Right lobe of liver (tissue), 6 donors: Measurements from ENCODE around the gene ANO4. TPM values are rescaled to one million over a fixed set of nuclear protein-coding genes. Genes with fewer than 3 reads are reported as not detected.

Experiments used
- ATAC-seq, 4 donors: fragments of 200-7000 bp; cut with Tn5 transposase; one replicate each; pipeline ENCODE4 v1.9.1; 2020; ENCODE audit warnings: mild to moderate bottlenecking in 4 of 4, moderate library complexity in 4 of 4
- DNase-seq, 3 donors: peaks; one replicate each; pipeline ENCODE4 v3.0.0-alpha.2; 2020
- H3K27ac ChIP-seq, 3 donors: fragments of 200-600 bp; one replicate each; pipeline ENCODE4 v1.8.0; 2022
- H3K27me3 ChIP-seq, 2 donors: fragments of 200-600 bp; one replicate each; pipeline ENCODE4 v1.8.0; 2022
- H3K36me3 ChIP-seq, 4 donors: fragments of 200-600 bp; sonication (generic) in 1 of 4; one replicate each; pipeline versions ENCODE4 v1.5.1 to v1.8.0; 2017 to 2022; ENCODE audit warnings: control low read depth in 1 of 4
- H3K4me1 ChIP-seq, 4 donors: fragments of 200-600 bp; sonication (generic) in 1 of 4; one replicate each; pipeline versions ENCODE4 v1.5.1 to v1.8.0; 2017 to 2022; ENCODE audit warnings: control low read depth in 1 of 4
- H3K4me3 ChIP-seq, 3 donors: fragments of 200-600 bp; one replicate each; pipeline ENCODE4 v1.8.0; 2022
- H3K9me3 ChIP-seq, 4 donors: fragments of 200-600 bp; sonication (generic) in 1 of 4; one replicate each; pipeline versions ENCODE4 v1.5.1 to v1.8.0; 2017 to 2022; ENCODE audit warnings: control low read depth in 1 of 4
- POLR2A ChIP-seq: fragments of 450-650 bp; IDR thresholded peaks from one replicate; pipeline ENCODE4 v1.6.1; 2017; ENCODE audit warnings: antibody characterized with exemption, mild to moderate bottlenecking
- WGBS: methylation state at CpG from one replicate; pipeline ENCODE4 v1.1.6; 2018; ENCODE audit warnings: low coverage, low lambda C conversion rate; ENCODE audit not compliant: insufficient coverage; ENCODE audit errors: missing lambda C conversion rate; 5-methylcytosine and 5-hydroxymethylcytosine counted together
- intact Hi-C, 2 donors: fragments of 100-400 bp; cut with DNase I; formaldehyde crosslinking; loops; one replicate each; pipeline versions ENCODE4 v1.11.2 to v1.14.1; 2022
- total RNA-seq, 6 experiments: library from RNA; depleted of rRNA in 2 of 6; stranded (reverse); fragments of >200 nt in 2 of 6; fragmentation: NEBNext Ultra II Directional in 3 of 6; extraction: Animal tissue kit (Norgen Biotek cat#: 25700) in 3 of 6; gene quantifications; one replicate each; pipeline versions ENCODE4 v1.1.0 to v1.2.4, GENCODE V29; 2016 to 2023
- TF ChIP-seq, protein P1 (sequence below), 4 donors: fragments of 200-600 bp in 3 of 4; fragments of 450-650 bp in 1 of 4; IDR thresholded peaks; one replicate each; pipeline versions ENCODE4 v1.5.1 to v1.8.0; 2016 to 2022; ENCODE audit warnings: antibody characterized with exemption in 4 of 4, mild to moderate bottlenecking in 2 of 4
- donor health status: DM: no; HTN: yes; CAD: no.
- donor health status: DM: no; HTN: no; CAD: no.
- donor health status: DM: no; HTN: no; CAD: no.
- donor health status: DM: no; HTN: yes; CAD: no.
- donor health status: DM: no; HTN: yes; CAD: no.

Gene ANO4
- total RNA-seq, 6 experiments from 2014 or later, result 0.13 TPM; not detected in 5

- H3K36me3 ChIP-seq, result no peaks in the 10 kb centered on the region
- no peaks in the 10 kb centered on the region for H3K27me3 ChIP-seq
- ATAC-seq (no peak), DNase-seq (no peak)
- no peaks in the 10 kb centered on the region for H3K4me1 ChIP-seq
- TF ChIP-seq POLR2A, result no peak
- TF ChIP-seq, protein P1, sequence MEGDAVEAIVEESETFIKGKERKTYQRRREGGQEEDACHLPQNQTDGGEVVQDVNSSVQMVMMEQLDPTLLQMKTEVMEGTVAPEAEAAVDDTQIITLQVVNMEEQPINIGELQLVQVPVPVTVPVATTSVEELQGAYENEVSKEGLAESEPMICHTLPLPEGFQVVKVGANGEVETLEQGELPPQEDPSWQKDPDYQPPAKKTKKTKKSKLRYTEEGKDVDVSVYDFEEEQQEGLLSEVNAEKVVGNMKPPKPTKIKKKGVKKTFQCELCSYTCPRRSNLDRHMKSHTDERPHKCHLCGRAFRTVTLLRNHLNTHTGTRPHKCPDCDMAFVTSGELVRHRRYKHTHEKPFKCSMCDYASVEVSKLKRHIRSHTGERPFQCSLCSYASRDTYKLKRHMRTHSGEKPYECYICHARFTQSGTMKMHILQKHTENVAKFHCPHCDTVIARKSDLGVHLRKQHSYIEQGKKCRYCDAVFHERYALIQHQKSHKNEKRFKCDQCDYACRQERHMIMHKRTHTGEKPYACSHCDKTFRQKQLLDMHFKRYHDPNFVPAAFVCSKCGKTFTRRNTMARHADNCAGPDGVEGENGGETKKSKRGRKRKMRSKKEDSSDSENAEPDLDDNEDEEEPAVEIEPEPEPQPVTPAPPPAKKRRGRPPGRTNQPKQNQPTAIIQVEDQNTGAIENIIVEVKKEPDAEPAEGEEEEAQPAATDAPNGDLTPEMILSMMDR (IDR thresholded peaks at IDR 0.05), result peak; percentile 22 to 36 (median 26)
- H3K9me3 ChIP-seq, result no peaks in the 10 kb centered on the region
- H3K27ac ChIP-seq, result no peak overlapping the region
- WGBS, result 30% methylated on average over 4 of the region's 4 CpGs
- intact Hi-C loops, result no loop called here
- H3K4me3 ChIP-seq, result no peak overlapping the region
These were observed 33.4 kb downstream of the ANO4 start for GRCh38 chr12:100827901-100828520.

DNA sequence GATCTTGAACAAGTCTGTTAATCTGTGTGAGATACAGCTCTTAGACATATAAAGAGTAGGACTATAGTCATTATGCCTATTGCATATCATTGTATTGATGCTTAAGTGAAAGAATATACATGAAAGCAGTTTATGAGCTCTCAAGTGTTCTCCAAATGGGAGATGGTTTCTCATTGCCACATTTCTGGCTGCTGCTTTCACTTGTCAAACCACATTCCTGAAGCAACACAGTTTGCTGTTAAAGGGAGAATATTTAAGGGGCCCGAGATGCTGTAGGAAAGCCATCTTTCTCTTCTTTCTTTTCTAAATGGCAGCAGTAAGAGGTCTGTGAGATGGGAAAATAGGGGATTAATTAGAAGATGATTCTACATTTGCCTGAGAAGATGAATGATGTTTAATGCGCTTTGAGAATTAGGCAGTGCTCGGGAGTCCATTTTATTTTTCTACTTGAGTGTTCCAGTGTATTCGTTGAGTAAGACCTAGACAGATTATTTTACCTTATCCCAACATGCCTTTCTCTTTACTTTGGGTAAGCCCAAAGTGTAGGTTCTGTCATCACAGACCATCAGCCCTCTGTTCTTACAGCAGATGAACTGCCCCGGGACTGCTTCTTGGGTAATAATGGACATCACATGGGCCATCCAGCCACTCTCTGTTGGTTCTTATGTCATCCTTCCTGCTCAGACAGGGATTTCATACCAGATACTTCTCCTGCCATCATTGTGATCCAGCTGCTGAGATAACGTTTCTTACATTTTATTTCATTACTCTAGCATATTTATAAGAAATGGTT is 35.6 kb downstream of the ANO4 start:
- H3K36me3 ChIP-seq, result no peaks in the 10 kb centered on the region
- no peak for DNase-seq
- no peaks in the 10 kb centered on the region for H3K4me1 ChIP-seq
- no peak overlapping the region for H3K4me3 ChIP-seq
- 54% methylated on average over 6 of the region's 6 CpGs for WGBS
- no peak overlapping the region for H3K27ac ChIP-seq
- no peaks in the 10 kb centered on the region for H3K9me3 ChIP-seq
- TF ChIP-seq POLR2A, result no peak
- TF ChIP-seq, protein P1 (IDR thresholded peaks at IDR 0.05), result no peak
- intact Hi-C loops, result no loop called here
- no peak for ATAC-seq
- no peaks in the 10 kb centered on the region for H3K27me3 ChIP-seq

DNA sequence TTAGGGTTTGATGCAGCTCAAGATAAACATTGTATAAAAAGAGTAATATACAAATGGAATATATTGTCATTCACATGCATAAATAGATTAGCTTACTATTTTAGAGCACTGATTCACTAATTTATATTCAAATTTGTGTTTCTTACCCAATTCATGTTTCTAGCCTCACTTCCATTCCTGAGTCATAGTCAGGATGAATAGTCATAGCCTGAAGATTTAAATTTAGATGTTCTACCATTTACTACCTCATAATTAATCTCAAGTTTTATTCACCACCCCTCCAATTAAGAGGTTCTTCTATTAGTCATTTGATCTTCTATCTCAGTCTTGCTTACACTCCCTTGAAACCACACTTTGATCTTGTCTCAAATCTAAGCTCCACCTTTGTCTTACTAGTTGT is 38.7 kb downstream of the ANO4 start:
- intact Hi-C loops, result no loop called here
- Histone ChIP-seq H3K4me3 (no peak overlapping the region), H3K27me3 (no peaks in the 10 kb centered on the region), H3K36me3 (no peaks in the 10 kb centered on the region), H3K4me1 (no peaks in the 10 kb centered on the region), H3K27ac (no peak overlapping the region), H3K9me3 (no peaks in the 10 kb centered on the region)
- no peak for TF ChIP-seq POLR2A
- TF ChIP-seq, protein P1 (IDR thresholded peaks at IDR 0.05), result no peak
- DNase-seq (no peak), ATAC-seq (no peak)

GRCh38 chr12:100840748-100841147 is 46.2 kb downstream of the ANO4 start:
- DNase-seq (no peak), ATAC-seq (no peak)
- intact Hi-C loops, result no loop called here
- Histone ChIP-seq H3K36me3 (no peaks in the 10 kb centered on the region), H3K27ac (no peak overlapping the region), H3K27me3 (no peaks in the 10 kb centered on the region), H3K4me3 (no peak overlapping the region), H3K9me3 (no peaks in the 10 kb centered on the region), H3K4me1 (no peaks in the 10 kb centered on the region)
- WGBS, result 64% methylated on average over 1 of the region's 1 CpG
- TF ChIP-seq, protein P1 (IDR thresholded peaks at IDR 0.05), result no peak
- no peak for TF ChIP-seq POLR2A
